Stimulated activated CD4-positive, alpha-beta T cell treated with anti-CD3 and anti-CD28 coated beads, TNF-alpha, amount 100 ng/mL, for 24 hours (primary cell): ENCODE measurements around the gene FBXO10.
"Not testable (repeated sequence)": the region's sequence is repeated elsewhere in the genome, so short reads cannot be mapped to it uniquely, and the experiment has no call there.

Experiments
- DNase-seq, 3 experiments: peaks; one replicate each; pipeline ENCODE4 v3.0.0-alpha.2; 2020; ENCODE audit warnings: low read depth in 3 of 3

The FBXO10 gene, protein sequence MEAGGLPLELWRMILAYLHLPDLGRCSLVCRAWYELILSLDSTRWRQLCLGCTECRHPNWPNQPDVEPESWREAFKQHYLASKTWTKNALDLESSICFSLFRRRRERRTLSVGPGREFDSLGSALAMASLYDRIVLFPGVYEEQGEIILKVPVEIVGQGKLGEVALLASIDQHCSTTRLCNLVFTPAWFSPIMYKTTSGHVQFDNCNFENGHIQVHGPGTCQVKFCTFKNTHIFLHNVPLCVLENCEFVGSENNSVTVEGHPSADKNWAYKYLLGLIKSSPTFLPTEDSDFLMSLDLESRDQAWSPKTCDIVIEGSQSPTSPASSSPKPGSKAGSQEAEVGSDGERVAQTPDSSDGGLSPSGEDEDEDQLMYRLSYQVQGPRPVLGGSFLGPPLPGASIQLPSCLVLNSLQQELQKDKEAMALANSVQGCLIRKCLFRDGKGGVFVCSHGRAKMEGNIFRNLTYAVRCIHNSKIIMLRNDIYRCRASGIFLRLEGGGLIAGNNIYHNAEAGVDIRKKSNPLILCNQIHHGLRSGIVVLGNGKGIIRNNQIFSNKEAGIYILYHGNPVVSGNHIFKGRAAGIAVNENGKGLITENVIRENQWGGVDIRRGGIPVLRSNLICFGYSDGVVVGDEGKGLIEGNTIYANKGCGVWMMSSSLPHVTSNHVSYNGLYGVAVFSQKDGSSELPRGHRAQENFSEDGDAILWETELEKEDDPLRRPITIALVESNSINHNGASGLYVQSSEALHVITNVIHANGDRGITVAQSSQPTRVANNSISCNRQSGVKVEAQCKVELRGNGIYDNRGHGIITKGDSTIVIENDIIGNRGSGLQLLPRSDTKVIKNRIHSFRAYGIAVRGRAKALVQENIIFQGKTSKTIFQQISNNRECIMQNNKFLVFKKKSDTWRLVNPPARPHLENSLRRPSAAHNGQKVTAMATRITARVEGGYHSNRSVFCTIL

DNA sequence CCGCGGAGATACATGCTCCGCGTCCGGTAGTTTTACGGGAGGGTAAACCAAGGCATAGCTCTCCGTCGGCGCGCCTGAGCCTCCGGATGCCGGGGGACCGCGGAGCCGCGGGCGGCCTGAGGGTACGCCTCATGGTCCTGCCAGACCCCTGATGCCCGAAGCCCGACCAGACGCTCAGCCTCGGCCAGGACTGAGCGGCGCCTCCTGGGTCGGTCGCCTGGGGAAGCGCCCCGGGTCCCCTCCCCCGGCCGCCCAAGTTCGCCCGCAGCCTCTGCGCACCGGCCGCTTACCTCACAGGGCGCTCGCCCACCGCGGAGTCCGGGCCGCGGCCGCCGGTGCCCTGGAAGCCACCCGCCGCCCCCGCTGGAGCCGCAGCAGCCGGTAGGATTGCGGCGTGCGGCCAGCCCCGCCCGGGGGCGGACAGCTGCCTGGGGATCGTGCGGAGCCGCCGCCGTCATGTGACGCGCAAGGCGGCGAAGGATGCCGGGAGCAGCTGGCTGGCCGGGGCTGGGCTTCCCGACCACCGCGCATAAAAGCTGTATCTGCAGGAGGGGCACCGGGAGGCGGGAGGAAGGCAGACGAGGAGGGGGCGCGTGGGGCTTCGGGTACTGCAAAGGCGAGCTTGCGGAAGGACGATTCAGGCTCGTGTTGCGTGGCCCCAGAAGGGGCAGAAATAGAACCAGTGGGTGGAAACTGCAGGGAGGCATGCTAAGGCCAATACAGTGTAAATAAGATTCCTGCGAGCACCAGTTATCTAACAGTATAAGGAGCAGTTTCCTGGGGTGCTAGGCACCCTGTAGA lies at the start of gene FBXO10:
TSS of gene FBXO10 (minus strand) at position 460 of the 801 bp plus-strand sequence. CDS start 34,612 bp downstream, outside the sequence.
- peak in 1 of 3 experiments; percentile 37 for DNase-seq

DNA sequence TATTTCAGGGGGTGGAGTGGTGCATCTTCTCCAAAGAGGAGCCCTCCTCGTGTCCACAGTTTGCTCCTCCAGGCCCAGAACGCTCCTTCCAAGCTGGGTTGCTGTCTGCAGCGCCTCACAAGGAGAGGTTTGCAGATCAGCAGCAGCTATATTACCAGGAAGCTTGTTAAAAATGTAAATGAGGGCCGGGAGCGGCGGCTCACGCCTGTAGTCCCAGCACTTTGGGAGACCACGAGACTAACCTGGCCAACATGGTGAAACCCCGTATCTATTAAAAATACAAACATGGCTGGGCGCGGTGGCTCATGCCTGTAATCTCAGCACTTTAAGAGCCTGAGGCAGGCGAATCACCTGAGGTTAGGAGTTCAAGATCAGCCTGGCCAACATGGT lies 49.6 kb upstream of the FBXO10 start:
- no peak for DNase-seq

DNA sequence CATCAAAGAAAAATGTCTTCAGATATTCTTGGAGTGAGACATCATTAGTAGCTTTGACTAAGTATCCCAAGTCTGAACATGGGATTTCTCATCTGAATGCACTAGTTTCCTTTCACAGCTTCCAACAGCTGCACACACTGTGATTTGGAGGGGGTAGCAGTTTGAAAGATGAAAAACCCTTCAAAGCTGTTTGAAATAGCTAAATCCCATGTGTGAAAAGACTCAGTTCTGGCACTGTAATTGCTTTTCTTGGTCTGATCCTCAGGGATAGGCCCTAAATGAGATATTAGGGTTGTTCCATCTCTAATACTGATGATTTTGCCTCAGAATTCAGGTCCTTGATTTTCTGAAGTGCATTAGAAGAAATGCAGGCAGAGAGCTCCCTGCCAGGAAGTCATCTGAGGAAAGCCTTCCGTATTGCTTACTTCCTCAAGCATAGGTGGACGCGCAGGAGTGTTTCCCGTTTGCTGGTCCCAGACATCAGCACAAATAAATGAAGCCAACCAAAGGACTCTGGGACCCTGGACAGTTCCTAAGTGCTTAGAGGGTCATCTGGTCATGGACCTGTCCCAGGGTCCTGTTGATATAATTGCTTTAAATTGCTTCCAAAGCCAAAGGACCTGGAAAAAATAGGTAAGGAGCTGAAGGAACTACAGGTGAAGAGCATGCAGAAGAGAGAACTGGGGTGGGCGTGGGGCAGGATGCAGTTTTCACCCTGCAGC lies 49.0 kb upstream of the FBXO10 start:
- DNase-seq = no peak

DNA sequence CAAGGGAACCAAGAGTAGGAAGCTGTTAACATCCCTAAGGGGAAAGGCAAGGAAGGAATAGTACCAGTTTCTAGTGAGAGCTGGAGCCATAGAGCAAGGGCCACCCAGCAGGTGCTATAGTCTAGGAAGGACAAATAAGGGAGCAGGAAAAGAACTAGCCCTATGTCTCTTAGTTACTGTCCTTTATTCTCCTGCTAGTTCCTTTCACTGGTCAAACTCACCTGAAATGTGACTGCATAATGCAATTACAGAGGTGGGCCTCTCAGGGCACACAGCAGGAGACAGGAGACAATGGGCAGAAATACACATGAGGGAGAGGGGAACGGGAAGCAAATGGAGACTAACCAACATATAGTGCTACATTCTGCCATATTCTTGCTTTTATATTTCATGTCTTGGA lies 47.9 kb upstream of the FBXO10 start:
- no peak for DNase-seq

DNA sequence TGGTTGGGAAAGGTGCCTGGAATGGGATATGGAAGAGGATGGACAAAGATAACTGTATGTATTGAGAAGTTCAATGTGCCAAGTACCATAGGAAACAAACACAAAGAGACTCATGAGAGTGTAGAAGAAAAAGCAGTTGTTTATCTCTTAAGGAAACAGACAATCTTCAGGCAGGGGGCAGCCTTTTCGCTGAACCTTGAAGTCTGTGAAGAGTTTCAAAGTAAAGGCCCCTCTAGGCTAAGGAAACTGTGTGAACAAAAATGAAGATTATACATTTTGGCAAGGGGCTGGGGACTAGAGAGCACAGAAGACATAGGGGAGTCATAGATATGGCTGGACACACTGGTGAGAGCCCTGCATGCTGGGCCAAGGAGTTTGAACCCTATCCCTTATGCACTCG lies 47.1 kb upstream of the FBXO10 start:
- DNase-seq = no peak

DNA sequence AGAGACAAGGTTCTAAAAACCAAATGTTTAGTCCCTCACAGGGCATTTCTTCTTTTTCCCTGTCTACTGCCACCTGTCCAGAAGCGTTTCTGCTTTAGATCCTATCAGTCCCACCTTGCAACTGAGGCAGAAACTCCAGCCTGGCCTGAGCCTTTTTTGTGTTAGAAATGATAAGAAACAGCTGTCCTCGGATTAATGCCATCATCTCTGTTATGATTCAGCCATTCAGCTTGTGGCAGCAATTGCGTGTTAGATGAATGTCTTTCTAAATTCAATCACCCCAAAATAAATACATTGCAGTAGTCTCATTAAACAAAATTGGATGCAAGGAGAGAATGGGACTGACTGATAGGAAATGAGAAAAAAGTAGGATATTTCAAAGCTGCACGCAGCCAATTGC lies 46.3 kb upstream of the FBXO10 start:
- DNase-seq = no peak

DNA sequence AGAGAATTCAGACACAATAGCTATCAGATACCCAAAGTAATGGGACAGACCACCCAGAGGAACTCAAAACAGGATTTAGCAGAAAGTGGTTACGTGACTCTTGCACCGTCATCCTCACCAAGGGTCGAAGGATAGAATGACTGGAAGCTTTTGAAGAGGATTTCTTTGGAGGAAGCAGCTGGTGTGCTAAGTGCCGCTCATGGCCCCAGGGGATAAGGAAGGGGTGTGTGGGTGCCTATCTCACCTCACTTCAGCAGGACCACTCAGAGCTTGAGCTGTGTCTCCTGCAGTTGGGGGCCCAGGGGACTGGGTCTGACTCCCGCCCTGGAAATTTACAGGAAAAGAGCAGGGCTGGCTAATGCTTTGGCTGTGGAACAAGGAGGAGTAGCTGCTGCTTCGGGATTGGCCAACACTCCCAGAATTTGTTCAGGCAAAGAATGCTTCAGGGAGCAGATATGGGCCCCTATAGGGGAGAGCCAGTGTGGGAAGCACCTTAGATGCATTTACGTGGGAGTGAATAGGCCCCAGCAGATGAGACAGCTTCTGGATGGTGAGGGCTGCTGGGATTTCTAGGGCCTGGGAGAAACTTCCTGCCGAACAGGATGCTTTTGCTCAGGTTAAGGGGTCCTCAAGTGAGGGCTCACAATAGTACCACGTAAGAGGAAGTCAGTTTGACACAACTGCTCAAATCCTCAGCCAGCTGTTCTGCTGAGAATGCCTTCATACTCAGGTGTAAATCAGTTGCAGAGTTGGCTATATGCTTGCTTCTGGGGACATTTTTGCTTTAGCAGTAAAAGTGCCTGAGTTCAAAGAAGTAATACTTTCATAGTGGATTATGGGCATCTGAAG lies 45.3 kb upstream of the FBXO10 start:
- no peak for DNase-seq

DNA sequence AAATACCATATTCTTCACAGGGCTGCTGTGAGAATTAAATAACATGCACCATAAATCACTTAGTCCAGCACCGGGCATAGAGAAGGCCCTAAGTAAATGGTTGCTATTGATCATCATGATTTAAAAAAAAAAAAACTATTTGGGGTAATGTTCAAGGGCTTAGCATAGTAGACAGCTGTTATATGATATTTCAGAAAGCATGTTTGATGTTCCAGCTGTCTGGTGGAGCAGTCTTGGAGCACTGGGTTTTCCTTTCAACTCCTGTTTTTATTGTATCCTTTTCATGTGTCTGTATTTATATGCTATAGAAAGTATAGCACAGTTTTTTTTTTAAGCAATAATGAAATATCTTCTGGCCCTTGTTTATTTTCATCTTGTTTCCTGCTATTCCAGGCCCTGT lies 44.2 kb upstream of the FBXO10 start:
- no peak for DNase-seq

DNA sequence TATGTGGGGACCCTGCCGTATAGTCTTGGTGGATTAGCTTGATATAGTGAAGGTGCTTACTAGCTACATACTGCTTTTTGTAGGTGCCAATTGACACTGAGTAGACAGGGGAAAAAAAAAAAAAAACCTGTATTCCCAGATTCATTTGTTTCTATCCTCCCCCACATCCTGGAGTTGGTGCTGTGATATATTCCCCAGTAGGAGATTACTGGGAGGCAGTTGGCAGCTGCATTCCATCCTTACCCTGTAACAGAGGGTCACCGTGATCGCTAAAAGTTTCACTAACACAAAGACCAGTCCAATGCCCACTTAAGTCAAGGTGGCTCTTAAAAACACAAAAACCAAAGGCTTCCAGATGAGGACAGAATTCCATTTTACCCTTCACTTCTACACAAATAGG lies 43.6 kb upstream of the FBXO10 start:
- DNase-seq = no peak

DNA sequence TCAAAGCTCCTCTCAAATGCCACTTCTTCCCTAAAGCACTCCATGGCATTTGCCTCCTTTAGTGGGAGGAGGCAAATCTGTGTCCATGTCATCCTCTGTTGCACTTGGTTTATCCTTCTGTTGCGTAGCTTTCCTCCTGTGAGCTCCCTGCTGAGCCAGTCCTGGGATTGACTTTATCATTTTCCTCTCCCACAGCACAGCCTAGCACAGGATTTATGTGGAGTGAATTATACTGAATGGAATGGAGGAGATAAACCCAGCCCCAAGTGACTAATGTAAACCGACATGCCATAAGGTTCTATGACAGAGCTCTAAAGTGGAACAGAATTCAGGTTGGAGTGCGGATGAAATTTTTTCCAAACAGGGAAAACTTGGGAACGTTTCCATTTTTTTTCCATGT lies 42.6 kb upstream of the FBXO10 start:
- no peak for DNase-seq

DNA sequence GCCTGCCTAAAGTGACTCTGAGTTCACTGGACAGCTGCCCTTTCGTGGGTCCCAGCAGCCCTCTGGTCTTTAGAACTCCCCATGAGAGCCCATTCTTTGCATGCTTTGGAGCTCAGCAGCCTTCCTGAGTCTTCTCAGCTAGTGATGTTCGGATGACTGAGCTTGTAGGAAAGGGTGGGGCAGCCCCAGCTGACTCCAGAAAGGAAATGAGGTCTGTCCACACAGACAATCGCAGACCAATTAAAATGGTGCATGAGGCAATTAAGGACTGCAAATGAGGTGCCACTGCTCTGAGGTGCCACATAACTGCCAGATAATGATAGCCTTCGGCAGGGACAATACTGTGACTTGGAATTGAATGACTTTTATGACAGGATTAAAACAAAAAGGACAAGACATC lies 41.7 kb upstream of the FBXO10 start:
- no peak for DNase-seq

DNA sequence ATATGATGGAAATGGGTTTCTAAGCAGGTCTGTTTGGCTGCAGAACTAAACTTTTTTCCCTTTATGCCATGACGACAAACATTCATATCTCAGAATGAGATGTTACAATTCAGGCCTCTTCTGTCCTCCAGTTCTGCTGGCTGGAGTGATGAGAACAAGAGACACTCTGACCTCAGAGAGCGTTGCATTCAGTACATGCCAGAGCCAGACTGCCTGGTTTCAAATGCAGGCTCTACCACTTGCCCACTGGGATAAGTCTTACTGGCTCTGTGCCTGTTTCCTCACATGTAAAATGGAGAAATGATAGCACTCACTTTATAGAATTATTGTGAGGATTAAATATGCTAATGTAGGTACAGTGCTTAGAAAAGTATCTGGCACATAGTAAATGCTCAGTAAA lies 41.0 kb upstream of the FBXO10 start:
- no peak for DNase-seq

DNA sequence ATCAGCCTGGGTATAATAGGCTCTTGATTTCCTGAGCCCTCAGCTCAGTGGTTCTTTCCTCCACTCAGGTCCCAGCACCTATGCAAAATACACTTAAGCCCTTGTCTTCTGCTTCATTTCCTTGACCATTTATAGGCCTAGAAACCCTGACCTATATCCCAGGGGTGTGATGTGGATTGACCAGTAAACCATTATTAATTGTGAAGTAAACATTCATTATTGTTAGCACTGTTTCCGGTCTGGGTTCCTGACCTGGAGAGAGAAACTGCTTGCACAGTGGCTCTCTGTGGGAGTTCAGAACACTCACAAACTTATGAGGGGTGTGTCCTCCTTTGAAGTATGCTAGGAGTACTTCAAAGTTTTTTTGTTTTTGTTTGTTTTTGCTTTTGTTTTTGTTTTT lies 35.8 kb upstream of the FBXO10 start:
- no peak for DNase-seq

DNA sequence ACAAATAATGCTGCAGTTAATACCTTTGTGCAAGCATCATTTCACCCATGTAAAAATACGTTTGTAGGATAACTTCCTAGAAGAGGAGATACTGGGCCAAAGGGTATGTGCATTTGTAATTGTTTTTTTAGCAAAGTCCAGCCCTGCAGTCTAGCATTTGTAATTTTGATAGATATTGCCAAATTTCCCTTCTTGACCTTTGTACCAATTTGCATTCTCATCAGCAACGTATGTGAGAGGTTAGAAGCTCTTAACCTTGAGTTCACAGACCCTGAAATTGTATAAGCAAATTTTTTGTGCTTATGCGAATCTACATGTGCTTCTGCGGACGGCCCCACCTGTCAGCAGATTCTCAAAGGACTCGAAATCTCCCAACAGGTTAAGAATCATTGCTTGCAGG lies 34.8 kb upstream of the FBXO10 start:
- no peak for DNase-seq

DNA sequence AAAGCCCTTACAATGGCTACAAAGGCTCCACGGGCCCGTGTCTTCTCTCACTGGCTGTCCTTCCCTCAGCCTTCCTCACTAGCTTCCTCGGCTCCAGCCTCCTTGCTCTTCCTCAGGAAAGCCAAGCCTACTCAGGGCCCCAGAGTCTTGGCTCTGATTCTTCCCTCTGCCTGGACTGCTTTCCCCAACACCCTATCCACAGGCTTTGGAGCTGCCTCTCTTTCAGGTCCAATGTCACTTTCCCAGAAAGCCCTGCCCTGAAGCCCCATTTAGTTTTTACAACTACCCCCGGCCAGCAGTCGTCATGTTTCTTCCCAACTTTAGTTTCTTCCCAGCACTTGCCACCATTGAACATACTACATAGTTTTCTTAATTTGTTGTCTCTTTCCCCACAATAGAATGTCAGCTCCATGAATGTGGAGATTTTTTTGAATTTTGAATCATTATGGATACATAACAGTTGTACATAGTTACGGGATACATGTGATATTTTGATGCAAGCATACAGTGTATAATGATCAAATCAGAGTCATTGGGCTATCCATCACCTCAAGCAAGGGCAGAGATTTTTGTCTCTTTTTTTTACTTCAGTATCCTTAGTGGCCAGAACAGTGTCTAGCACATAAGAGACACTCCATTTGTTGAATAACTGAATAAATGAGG lies 33.7 kb upstream of the FBXO10 start:
- DNase-seq = no peak

DNA sequence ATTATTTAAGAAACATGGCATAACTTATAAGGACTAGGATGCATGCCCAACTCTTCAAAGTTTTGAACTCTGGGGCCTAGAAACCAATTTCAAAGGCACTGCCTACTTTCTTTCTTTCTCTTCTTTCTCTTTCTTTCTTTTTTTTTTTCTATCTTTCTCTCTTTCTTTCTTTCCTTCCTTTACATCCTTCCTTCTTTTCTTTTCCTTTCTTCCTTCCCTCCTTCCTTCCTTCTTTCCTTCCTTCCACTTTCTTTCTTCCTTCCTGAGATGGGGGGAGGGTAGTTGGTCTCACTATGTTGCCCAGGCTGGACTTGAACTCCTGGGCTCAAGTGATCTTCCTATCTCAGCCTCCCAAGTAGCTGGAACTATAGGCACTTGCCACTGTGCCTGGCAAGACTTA lies 32.1 kb upstream of the FBXO10 start:
- DNase-seq = no peak

DNA sequence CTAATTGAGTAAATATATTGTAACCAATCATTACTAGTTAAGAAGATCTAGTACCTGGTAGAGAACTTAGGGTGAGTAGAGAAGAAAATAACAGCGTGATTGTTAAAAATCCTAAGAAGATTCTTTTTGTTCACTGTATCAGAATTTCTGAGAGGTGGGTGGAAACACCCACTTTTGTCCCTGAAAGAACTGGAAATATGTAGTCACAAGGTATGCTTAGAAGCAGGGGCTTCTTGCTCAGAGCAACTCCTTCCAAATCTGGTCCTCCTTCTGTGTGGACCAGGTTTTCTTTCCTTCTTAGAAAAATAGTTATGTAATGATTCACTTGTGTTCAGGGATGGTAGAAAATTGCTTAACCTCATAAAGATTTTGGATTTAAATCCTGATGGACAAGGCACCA lies 28.1 kb upstream of the FBXO10 start:
- DNase-seq = no peak

DNA sequence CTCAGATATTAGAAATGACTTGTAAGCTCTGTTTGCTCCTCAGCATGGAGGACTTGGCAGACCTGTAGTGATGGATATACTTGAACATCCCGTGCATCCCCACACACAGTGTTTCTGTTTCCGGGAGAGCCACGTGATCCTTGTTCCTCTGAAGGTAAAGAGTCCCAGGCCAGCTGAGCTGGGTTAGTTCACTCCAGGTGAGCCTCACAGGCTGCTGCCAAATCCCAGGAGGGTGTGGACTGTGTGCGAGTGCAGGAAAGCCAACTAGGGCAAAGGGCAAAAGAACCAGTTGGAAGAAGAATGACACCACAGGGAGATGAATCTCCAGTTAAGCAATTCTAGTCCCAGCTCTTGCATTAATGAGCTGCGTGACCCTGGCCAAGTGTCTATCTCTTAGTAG lies 26.6 kb upstream of the FBXO10 start:
- no peak for DNase-seq

DNA sequence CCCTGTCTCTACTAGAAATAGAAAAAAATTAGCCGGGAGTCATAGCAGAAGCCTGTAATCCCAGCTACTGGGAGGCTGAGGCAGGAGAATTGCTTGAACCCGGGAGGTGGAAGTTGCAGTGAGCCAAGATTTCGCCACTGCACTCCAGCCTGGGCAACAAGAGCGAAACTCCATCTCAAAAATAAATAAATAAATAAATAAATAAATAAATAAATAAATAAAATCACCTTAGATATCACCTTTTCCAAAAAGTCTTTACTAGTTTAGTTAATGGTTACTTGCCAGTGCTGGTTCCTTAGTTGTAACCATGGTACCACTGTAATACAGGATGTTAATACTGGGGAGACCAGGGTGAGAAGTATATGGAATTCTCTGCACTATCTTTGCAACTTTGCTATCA lies 25.9 kb upstream of the FBXO10 start:
- DNase-seq = not testable (repeated sequence)

DNA sequence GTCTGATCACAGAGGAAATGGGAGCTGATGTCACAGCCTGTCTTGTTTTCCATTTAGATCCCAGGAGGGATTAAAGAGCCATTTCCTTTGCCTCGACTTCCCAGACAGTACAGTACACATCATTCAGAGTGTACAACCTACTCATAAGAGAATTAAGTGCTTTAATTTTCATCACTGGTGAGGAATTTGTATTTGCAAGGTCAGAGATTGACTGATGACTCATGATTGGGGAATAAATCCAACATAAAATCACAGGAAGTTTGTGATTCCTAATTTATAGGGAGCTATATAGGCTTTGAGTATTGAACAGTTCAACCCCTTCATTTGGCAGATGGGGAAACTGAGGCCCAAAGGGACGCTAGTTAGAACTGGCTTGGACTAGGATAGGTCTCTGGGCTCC lies 20.3 kb upstream of the FBXO10 start:
- no peak for DNase-seq
